ENCODE measurements around the gene SKAP1.
A peak's percentile ranks its signal among the peaks of the same experiment; 100 is the strongest.

Gene SKAP1

DNA sequence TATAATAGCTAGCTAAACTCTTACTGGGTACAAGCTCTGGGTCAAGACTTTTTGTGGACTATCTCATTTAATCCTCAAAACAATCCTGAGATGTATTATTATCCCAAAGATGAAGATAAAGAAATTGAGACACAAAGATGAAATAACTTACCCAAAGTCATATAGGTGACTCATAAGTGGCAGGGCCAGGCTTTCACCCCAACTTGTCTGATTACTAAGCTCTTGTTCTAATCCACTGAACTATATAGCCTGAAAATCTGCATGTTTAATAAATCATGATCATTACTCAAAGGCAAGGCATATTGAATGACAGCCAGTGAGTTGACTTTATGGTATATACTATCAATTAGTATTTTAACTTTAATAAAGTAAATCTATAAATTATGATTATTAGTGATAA, 77.4 kb downstream of the SKAP1 start:
- Histone ChIP-seq H3K4me2 (ENCODE audit: low read depth, low read length, poor library complexity, severe bottlenecking) (no peak overlapping the region), H3K9me3 (ENCODE audit: insufficient read depth, low read depth, low read length) (no peaks in the 10 kb centered on the region), H3F3A (ENCODE audit: low read depth) (no peaks in the 10 kb centered on the region), H3K36me3 (ENCODE audit: insufficient read depth, low read length) (no peaks in the 10 kb centered on the region), H3K4me1 (ENCODE audit: insufficient read depth, low read length, poor library complexity, severe bottlenecking) (peaks cover 15% of the 10 kb centered on the region), H3K79me2 (ENCODE audit: insufficient read depth, low read length) (no peaks in the 10 kb centered on the region), H4K20me1 (ENCODE audit: insufficient read depth, low read length, poor library complexity, severe bottlenecking) (no peaks in the 10 kb centered on the region), H3K9me2 (replicated peaks; ENCODE audit: low read depth, low read length) (no peaks in the 10 kb centered on the region), H3K9ac (ENCODE audit: low read depth, low read length, poor library complexity, severe bottlenecking) (no peak overlapping the region), H2AFZ (ENCODE audit: low read length) (no peak overlapping the region), H3K4me3 (ENCODE audit: low read length, poor library complexity, severe bottlenecking) (no peak overlapping the region), H3K27me3 (ENCODE audit: insufficient read depth, low read length, poor library complexity, severe bottlenecking) (no peaks in the 10 kb centered on the region)
- TF ChIP-seq EZH2phosphoT487 (IDR thresholded peaks at IDR 0.05; ENCODE audit: borderline replicate concordance), result no peak
- no peak for TF ChIP-seq CTCF (conservative IDR thresholded peaks at IDR 0.05; ENCODE audit: low read length)

GRCh38 chr17:48351911-48352332, 78.1 kb downstream of the SKAP1 start:
- H3K4me1 ChIP-seq (ENCODE audit: insufficient read depth, low read length, poor library complexity, severe bottlenecking), result peaks cover 13% of the 10 kb centered on the region
- H3K36me3 ChIP-seq (ENCODE audit: insufficient read depth, low read length), result no peaks in the 10 kb centered on the region
- H3K9me2 ChIP-seq (replicated peaks; ENCODE audit: low read depth, low read length), result no peaks in the 10 kb centered on the region
- no peaks in the 10 kb centered on the region for H3K27me3 ChIP-seq (ENCODE audit: insufficient read depth, low read length, poor library complexity, severe bottlenecking)
- no peaks in the 10 kb centered on the region for H4K20me1 ChIP-seq (ENCODE audit: insufficient read depth, low read length, poor library complexity, severe bottlenecking)
- H3K4me2 ChIP-seq (ENCODE audit: low read depth, low read length, poor library complexity, severe bottlenecking), result peak overlapping the region; percentile 46
- H3K9ac ChIP-seq (ENCODE audit: low read depth, low read length, poor library complexity, severe bottlenecking), result peak overlapping the region; percentile 36
- no peaks in the 10 kb centered on the region for H3F3A ChIP-seq (ENCODE audit: low read depth)
- H3K4me3 ChIP-seq (ENCODE audit: low read length, poor library complexity, severe bottlenecking), result peak overlapping the region; percentile 15
- H3K9me3 ChIP-seq (ENCODE audit: insufficient read depth, low read depth, low read length), result no peaks in the 10 kb centered on the region
- TF ChIP-seq EZH2phosphoT487 (IDR thresholded peaks at IDR 0.05; ENCODE audit: borderline replicate concordance) (no peak), CTCF (conservative IDR thresholded peaks at IDR 0.05; ENCODE audit: low read length) (peak; percentile 89)
- H3K79me2 ChIP-seq (ENCODE audit: insufficient read depth, low read length), result no peaks in the 10 kb centered on the region
- no peak overlapping the region; the same call in 1 of the 2 replicates for H2AFZ ChIP-seq (ENCODE audit: low read length)

DNA sequence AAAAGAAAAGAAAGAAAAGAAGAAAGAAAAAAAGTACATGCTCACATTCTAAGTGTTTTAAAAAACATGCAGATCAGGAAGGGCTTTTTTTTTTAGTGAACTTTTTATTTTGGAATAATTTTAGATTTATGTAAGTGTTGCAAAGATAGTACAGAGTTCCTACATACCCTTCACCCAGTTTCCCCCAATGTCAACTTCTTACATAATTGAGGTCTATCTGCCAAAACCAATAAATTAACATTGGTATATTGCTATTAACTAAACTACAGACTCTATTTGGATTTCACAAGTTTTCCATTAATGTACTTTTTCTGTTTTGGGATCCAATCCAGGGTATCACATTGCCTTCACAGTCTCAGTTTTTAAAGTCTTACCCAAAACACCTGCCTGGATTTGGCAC, 81.7 kb downstream of the SKAP1 start:
- TF ChIP-seq EZH2phosphoT487 (IDR thresholded peaks at IDR 0.05; ENCODE audit: borderline replicate concordance), result no peak
- no peak for TF ChIP-seq CTCF (conservative IDR thresholded peaks at IDR 0.05; ENCODE audit: low read length)

More for the DNA sequence above, 81.7 kb downstream of the SKAP1 start:
- Histone ChIP-seq H3K9me3 (ENCODE audit: insufficient read depth, low read depth, low read length) (no peaks in the 10 kb centered on the region), H2AFZ (ENCODE audit: low read length) (no peak overlapping the region), H3K9ac (ENCODE audit: low read depth, low read length, poor library complexity, severe bottlenecking) (no peak overlapping the region), H3K4me3 (ENCODE audit: low read length, poor library complexity, severe bottlenecking) (no peak overlapping the region), H3K27me3 (ENCODE audit: insufficient read depth, low read length, poor library complexity, severe bottlenecking) (no peaks in the 10 kb centered on the region), H3K36me3 (ENCODE audit: insufficient read depth, low read length) (no peaks in the 10 kb centered on the region), H3K4me2 (ENCODE audit: low read depth, low read length, poor library complexity, severe bottlenecking) (no peak overlapping the region), H3K4me1 (ENCODE audit: insufficient read depth, low read length, poor library complexity, severe bottlenecking) (peaks cover 13% of the 10 kb centered on the region), H3K79me2 (ENCODE audit: insufficient read depth, low read length) (no peaks in the 10 kb centered on the region), H3K9me2 (replicated peaks; ENCODE audit: low read depth, low read length) (no peaks in the 10 kb centered on the region), H3F3A (ENCODE audit: low read depth) (no peaks in the 10 kb centered on the region), H4K20me1 (ENCODE audit: insufficient read depth, low read length, poor library complexity, severe bottlenecking) (no peaks in the 10 kb centered on the region)
